Neural cell (in vitro differentiated cells): ENCODE measurements around the gene SETD5.

Experiments
- EZH2 ChIP-seq: fragments of 200-600, 300-800 bp; shearing (Covaris generic), sonication (generic); IDR thresholded peaks from 2 replicates; pipeline ENCODE4 v1.6.1; 2014; ENCODE audit warnings: antibody characterized with exemption, low read length, borderline replicate concordance, mild to moderate bottlenecking; ENCODE audit not compliant: insufficient read depth, poor library complexity, severe bottlenecking
- REST ChIP-seq: IDR thresholded peaks from 2 replicates; pipeline ENCODE4 v1.6.1; 2012; ENCODE audit warnings: borderline replicate concordance
- TF ChIP-seq, protein P1 (sequence below): fragments of 450-650 bp; IDR thresholded peaks from 2 replicates; pipeline ENCODE4 v1.5.1; 2014; ENCODE audit warnings: antibody characterized with exemption, mild to moderate bottlenecking, moderate library complexity; ENCODE audit not compliant: poor library complexity, severe bottlenecking

GRCh38 chr3:9430733-9431132, 33.3 kb downstream of the SETD5 start:
- no peak for TF ChIP-seq REST
- TF ChIP-seq, protein P1, sequence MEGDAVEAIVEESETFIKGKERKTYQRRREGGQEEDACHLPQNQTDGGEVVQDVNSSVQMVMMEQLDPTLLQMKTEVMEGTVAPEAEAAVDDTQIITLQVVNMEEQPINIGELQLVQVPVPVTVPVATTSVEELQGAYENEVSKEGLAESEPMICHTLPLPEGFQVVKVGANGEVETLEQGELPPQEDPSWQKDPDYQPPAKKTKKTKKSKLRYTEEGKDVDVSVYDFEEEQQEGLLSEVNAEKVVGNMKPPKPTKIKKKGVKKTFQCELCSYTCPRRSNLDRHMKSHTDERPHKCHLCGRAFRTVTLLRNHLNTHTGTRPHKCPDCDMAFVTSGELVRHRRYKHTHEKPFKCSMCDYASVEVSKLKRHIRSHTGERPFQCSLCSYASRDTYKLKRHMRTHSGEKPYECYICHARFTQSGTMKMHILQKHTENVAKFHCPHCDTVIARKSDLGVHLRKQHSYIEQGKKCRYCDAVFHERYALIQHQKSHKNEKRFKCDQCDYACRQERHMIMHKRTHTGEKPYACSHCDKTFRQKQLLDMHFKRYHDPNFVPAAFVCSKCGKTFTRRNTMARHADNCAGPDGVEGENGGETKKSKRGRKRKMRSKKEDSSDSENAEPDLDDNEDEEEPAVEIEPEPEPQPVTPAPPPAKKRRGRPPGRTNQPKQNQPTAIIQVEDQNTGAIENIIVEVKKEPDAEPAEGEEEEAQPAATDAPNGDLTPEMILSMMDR: no peak
- no peak for TF ChIP-seq EZH2
